Measurements from ENCODE around the gene ZBTB7C. TPM values are rescaled to one million over a fixed set of nuclear protein-coding genes. Genes with fewer than 3 reads are reported as not detected.

Gene ZBTB7C
- polyA plus RNA-seq, 2 donors, result 20.6 to 24.5 TPM

GRCh38 chr18:48394176-48394575 lies 15.0 kb downstream of the ZBTB7C start:
- Histone ChIP-seq H3K9me3 (ENCODE audit: control insufficient read depth in 2 of 2, insufficient read depth in 1 of 2, low read depth in 1 of 2, low read length in 1 of 2) (no peaks in the 10 kb centered on the region), H3K27me3 (ENCODE audit: control insufficient read depth in 1 of 2, insufficient read depth in 2 of 2, low read length in 2 of 2) (no peaks in the 10 kb centered on the region), H3K36me3 (ENCODE audit: control insufficient read depth in 2 of 2, insufficient read depth in 2 of 2, low read length in 1 of 2) (no peaks in the 10 kb centered on the region), H3K4me3 (ENCODE audit: low read depth in 1 of 2, low read length in 2 of 2) (no peak overlapping the region), H3K4me1 (ENCODE audit: control insufficient read depth in 2 of 2, insufficient read depth in 2 of 2, low read length in 1 of 2) (peaks cover 6 to 9% of the 10 kb centered on the region in 2 donors), H3K27ac (ENCODE audit: low read depth in 2 of 2, low read length in 1 of 2) (no peak overlapping the region)
- WGBS, 2 donors, result 61 to 65% methylated on average over 5 of the region's 5 CpGs

GRCh38 chr18:48393776-48394175 lies 15.4 kb downstream of the ZBTB7C start:
- Histone ChIP-seq H3K27ac (ENCODE audit: low read depth in 2 of 2, low read length in 1 of 2) (peak overlapping the region in 1 of 2 donors; percentile 35), H3K9me3 (ENCODE audit: control insufficient read depth in 2 of 2, insufficient read depth in 1 of 2, low read depth in 1 of 2, low read length in 1 of 2) (no peaks in the 10 kb centered on the region), H3K4me1 (ENCODE audit: control insufficient read depth in 2 of 2, insufficient read depth in 2 of 2, low read length in 1 of 2) (peaks cover 6 to 11% of the 10 kb centered on the region in 2 donors), H3K27me3 (ENCODE audit: control insufficient read depth in 1 of 2, insufficient read depth in 2 of 2, low read length in 2 of 2) (no peaks in the 10 kb centered on the region), H3K36me3 (ENCODE audit: control insufficient read depth in 2 of 2, insufficient read depth in 2 of 2, low read length in 1 of 2) (no peaks in the 10 kb centered on the region), H3K4me3 (ENCODE audit: low read depth in 1 of 2, low read length in 2 of 2) (no peak overlapping the region)
- WGBS, 2 donors, result 47 to 53% methylated on average over 1 of the region's 1 CpG

DNA sequence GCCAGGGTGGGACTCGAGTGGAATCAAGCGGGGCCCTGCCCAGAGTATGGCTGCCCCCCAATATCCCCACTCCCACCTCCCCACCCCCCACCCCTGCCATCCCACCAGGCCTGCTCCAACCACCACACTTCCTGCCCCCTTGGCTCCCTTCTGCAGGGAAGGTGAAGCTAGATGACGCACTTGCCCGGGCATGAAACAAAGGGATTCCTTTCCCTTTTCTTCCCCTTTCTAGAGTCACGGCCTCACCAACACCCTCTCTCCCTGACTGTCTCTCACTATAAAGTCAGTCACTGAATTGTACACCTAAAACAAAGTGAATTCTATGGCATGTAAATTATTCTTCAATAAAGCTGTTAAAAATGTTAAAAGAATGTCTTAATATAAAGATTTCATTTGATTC lies 16.0 kb downstream of the ZBTB7C start:
- no peak overlapping the region for H3K4me3 ChIP-seq (ENCODE audit: low read depth in 1 of 2, low read length in 2 of 2)
- no peaks in the 10 kb centered on the region for H3K27me3 ChIP-seq (ENCODE audit: control insufficient read depth in 1 of 2, insufficient read depth in 2 of 2, low read length in 2 of 2)
- 48 to 65% methylated on average over 5 of the region's 5 CpGs for WGBS, 2 donors
- no peaks in the 10 kb centered on the region for H3K9me3 ChIP-seq (ENCODE audit: control insufficient read depth in 2 of 2, insufficient read depth in 1 of 2, low read depth in 1 of 2, low read length in 1 of 2)
- H3K36me3 ChIP-seq (ENCODE audit: control insufficient read depth in 2 of 2, insufficient read depth in 2 of 2, low read length in 1 of 2), result no peaks in the 10 kb centered on the region
- peak overlapping the region; percentile 5 to 36 for H3K27ac ChIP-seq (ENCODE audit: low read depth in 2 of 2, low read length in 1 of 2)
- peaks cover 6 to 11% of the 10 kb centered on the region in 2 donors for H3K4me1 ChIP-seq (ENCODE audit: control insufficient read depth in 2 of 2, insufficient read depth in 2 of 2, low read length in 1 of 2)

- Histone ChIP-seq H3K4me1 (ENCODE audit: control insufficient read depth in 2 of 2, insufficient read depth in 2 of 2, low read length in 1 of 2) (peaks cover 3 to 11% of the 10 kb centered on the region in 2 donors), H3K36me3 (ENCODE audit: control insufficient read depth in 2 of 2, insufficient read depth in 2 of 2, low read length in 1 of 2) (no peaks in the 10 kb centered on the region), H3K27ac (ENCODE audit: low read depth in 2 of 2, low read length in 1 of 2) (no peak overlapping the region), H3K9me3 (ENCODE audit: control insufficient read depth in 2 of 2, insufficient read depth in 1 of 2, low read depth in 1 of 2, low read length in 1 of 2) (no peaks in the 10 kb centered on the region), H3K27me3 (ENCODE audit: control insufficient read depth in 1 of 2, insufficient read depth in 2 of 2, low read length in 2 of 2) (no peaks in the 10 kb centered on the region), H3K4me3 (ENCODE audit: low read depth in 1 of 2, low read length in 2 of 2) (no peak overlapping the region)
- WGBS, 2 donors, result 19 to 31% methylated on average over 1 of the region's 1 CpG
Observed at GRCh38 chr18:48392268-48392667, 16.9 kb downstream of the ZBTB7C start.

- Histone ChIP-seq H3K4me1 (ENCODE audit: control insufficient read depth in 2 of 2, insufficient read depth in 2 of 2, low read length in 1 of 2) (peaks cover 3 to 11% of the 10 kb centered on the region in 2 donors), H3K36me3 (ENCODE audit: control insufficient read depth in 2 of 2, insufficient read depth in 2 of 2, low read length in 1 of 2) (no peaks in the 10 kb centered on the region), H3K9me3 (ENCODE audit: control insufficient read depth in 2 of 2, insufficient read depth in 1 of 2, low read depth in 1 of 2, low read length in 1 of 2) (no peaks in the 10 kb centered on the region), H3K4me3 (ENCODE audit: low read depth in 1 of 2, low read length in 2 of 2) (no peak overlapping the region), H3K27me3 (ENCODE audit: control insufficient read depth in 1 of 2, insufficient read depth in 2 of 2, low read length in 2 of 2) (no peaks in the 10 kb centered on the region), H3K27ac (ENCODE audit: low read depth in 2 of 2, low read length in 1 of 2) (no peak overlapping the region)
- 44 to 49% methylated on average over 3 of the region's 3 CpGs for WGBS, 2 donors
Observed at GRCh38 chr18:48391868-48392267, 17.3 kb downstream of the ZBTB7C start.

- H3K4me1 ChIP-seq (ENCODE audit: control insufficient read depth in 2 of 2, insufficient read depth in 2 of 2, low read length in 1 of 2), result peaks cover 3 to 11% of the 10 kb centered on the region in 2 donors
- 82 to 88% methylated on average over 5 of the region's 5 CpGs for WGBS, 2 donors
- H3K4me3 ChIP-seq (ENCODE audit: low read depth in 1 of 2, low read length in 2 of 2), result no peak overlapping the region
- H3K9me3 ChIP-seq (ENCODE audit: control insufficient read depth in 2 of 2, insufficient read depth in 1 of 2, low read depth in 1 of 2, low read length in 1 of 2), result no peaks in the 10 kb centered on the region
- H3K36me3 ChIP-seq (ENCODE audit: control insufficient read depth in 2 of 2, insufficient read depth in 2 of 2, low read length in 1 of 2), result no peaks in the 10 kb centered on the region
- no peak overlapping the region for H3K27ac ChIP-seq (ENCODE audit: low read depth in 2 of 2, low read length in 1 of 2)
- no peaks in the 10 kb centered on the region for H3K27me3 ChIP-seq (ENCODE audit: control insufficient read depth in 1 of 2, insufficient read depth in 2 of 2, low read length in 2 of 2)
Observed at GRCh38 chr18:48390641-48391040, 18.5 kb downstream of the ZBTB7C start.

DNA sequence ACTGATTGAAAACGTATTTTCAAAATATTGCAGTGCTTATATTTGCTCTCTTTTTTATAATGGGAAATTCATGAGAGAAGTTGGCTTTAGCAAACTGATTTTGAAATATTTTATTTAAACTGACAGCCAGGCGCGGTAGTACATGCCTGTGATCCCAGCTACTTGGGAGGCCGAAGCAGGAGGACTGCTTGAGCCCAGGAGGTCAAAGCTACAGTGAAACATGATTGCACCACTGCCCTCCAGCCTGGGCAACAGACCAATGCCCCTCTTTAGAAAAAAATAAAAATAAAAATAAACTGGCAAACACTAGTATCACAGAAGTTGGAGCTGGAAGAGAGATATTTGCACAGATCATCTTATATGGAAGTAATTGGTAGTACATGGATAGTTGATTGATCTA lies 20.7 kb downstream of the ZBTB7C start:
- Histone ChIP-seq H3K9me3 (ENCODE audit: control insufficient read depth in 2 of 2, insufficient read depth in 1 of 2, low read depth in 1 of 2, low read length in 1 of 2) (no peaks in the 10 kb centered on the region), H3K4me3 (ENCODE audit: low read depth in 1 of 2, low read length in 2 of 2) (no peak overlapping the region), H3K27ac (ENCODE audit: low read depth in 2 of 2, low read length in 1 of 2) (no peak overlapping the region), H3K36me3 (ENCODE audit: control insufficient read depth in 2 of 2, insufficient read depth in 2 of 2, low read length in 1 of 2) (no peaks in the 10 kb centered on the region), H3K27me3 (ENCODE audit: control insufficient read depth in 1 of 2, insufficient read depth in 2 of 2, low read length in 2 of 2) (no peaks in the 10 kb centered on the region), H3K4me1 (ENCODE audit: control insufficient read depth in 2 of 2, insufficient read depth in 2 of 2, low read length in 1 of 2) (peaks cover 7 to 8% of the 10 kb centered on the region in 2 donors)
- WGBS, 2 donors, result 36 to 51% methylated on average over 4 of the region's 4 CpGs

- Histone ChIP-seq H3K4me3 (ENCODE audit: low read depth in 1 of 2, low read length in 2 of 2) (no peak overlapping the region), H3K4me1 (ENCODE audit: control insufficient read depth in 2 of 2, insufficient read depth in 2 of 2, low read length in 1 of 2) (peaks cover 3 to 5% of the 10 kb centered on the region in 2 donors), H3K9me3 (ENCODE audit: control insufficient read depth in 2 of 2, insufficient read depth in 1 of 2, low read depth in 1 of 2, low read length in 1 of 2) (no peaks in the 10 kb centered on the region), H3K27ac (ENCODE audit: low read depth in 2 of 2, low read length in 1 of 2) (no peak overlapping the region), H3K36me3 (ENCODE audit: control insufficient read depth in 2 of 2, insufficient read depth in 2 of 2, low read length in 1 of 2) (no peaks in the 10 kb centered on the region), H3K27me3 (ENCODE audit: control insufficient read depth in 1 of 2, insufficient read depth in 2 of 2, low read length in 2 of 2) (no peaks in the 10 kb centered on the region)
- WGBS, 2 donors, result 63 to 75% methylated on average over 1 of the region's 1 CpG
Observed at GRCh38 chr18:48387300-48387699, 21.9 kb downstream of the ZBTB7C start.

DNA sequence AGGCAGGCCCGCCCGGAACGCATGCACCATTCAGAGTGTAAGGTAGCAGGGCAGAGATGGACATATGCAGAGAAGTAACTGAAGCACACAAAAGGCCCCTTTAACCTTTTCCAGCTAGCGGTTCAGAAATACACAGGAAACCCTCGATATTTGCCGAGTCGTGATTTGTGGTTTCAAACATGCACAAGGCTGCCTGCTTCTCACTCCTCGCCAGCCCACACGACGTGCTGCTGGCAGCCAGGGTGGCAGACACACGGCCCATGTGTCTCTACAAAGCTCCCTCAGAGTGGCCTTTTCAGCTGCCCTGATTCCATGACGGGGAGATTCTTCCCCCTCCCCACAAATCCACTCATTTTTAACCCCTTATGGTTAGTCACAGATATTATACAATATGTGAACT lies 23.6 kb downstream of the ZBTB7C start:
- H3K4me1 ChIP-seq (ENCODE audit: control insufficient read depth in 2 of 2, insufficient read depth in 2 of 2, low read length in 1 of 2), result peaks cover 3 to 5% of the 10 kb centered on the region in 2 donors
- H3K9me3 ChIP-seq (ENCODE audit: control insufficient read depth in 2 of 2, insufficient read depth in 1 of 2, low read depth in 1 of 2, low read length in 1 of 2), result no peaks in the 10 kb centered on the region
- no peaks in the 10 kb centered on the region for H3K27me3 ChIP-seq (ENCODE audit: control insufficient read depth in 1 of 2, insufficient read depth in 2 of 2, low read length in 2 of 2)
- WGBS, 2 donors, result 52 to 58% methylated on average over 12 of the region's 12 CpGs
- no peak overlapping the region for H3K27ac ChIP-seq (ENCODE audit: low read depth in 2 of 2, low read length in 1 of 2)
- no peak overlapping the region for H3K4me3 ChIP-seq (ENCODE audit: low read depth in 1 of 2, low read length in 2 of 2)
- H3K36me3 ChIP-seq (ENCODE audit: control insufficient read depth in 2 of 2, insufficient read depth in 2 of 2, low read length in 1 of 2), result no peaks in the 10 kb centered on the region

DNA sequence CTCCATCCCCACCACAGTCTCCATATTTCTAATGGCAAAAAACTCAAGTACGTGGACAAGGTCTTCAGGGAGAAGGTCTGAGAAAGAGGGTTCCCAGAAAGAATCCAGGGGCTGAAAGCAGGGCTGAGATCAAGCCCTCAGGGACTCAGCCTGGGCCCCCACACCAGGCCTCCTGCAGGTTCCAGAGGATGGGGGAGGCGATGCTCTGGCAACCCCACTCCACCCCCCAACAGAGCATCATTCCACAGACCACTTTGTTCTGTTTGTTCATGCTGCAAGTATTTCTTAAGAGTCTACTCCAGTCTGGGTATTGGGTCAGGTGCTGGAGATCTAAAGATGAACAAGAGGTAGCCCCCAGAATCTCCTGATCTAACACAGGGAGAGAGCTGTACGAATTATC lies 32.2 kb downstream of the ZBTB7C start:
- H3K27me3 ChIP-seq (ENCODE audit: control insufficient read depth in 1 of 2, insufficient read depth in 2 of 2, low read length in 2 of 2), result no peaks in the 10 kb centered on the region
- H3K4me3 ChIP-seq (ENCODE audit: low read depth in 1 of 2, low read length in 2 of 2), result no peak overlapping the region
- WGBS, 2 donors, result 54 to 85% methylated on average over 3 of the region's 3 CpGs
- no peaks in the 10 kb centered on the region for H3K9me3 ChIP-seq (ENCODE audit: control insufficient read depth in 2 of 2, insufficient read depth in 1 of 2, low read depth in 1 of 2, low read length in 1 of 2)
- H3K36me3 ChIP-seq (ENCODE audit: control insufficient read depth in 2 of 2, insufficient read depth in 2 of 2, low read length in 1 of 2), result no peaks in the 10 kb centered on the region
- no peak overlapping the region for H3K27ac ChIP-seq (ENCODE audit: low read depth in 2 of 2, low read length in 1 of 2)
- peaks cover 0 to 7% of the 10 kb centered on the region in 2 donors for H3K4me1 ChIP-seq (ENCODE audit: control insufficient read depth in 2 of 2, insufficient read depth in 2 of 2, low read length in 1 of 2)
